ENCODE data around the gene PPP2CA.
A peak's percentile ranks its signal among the peaks of the same experiment; 100 is the strongest.
"Not testable (repeated sequence)": the region's sequence is repeated elsewhere in the genome, so short reads cannot be mapped to it uniquely, and the experiment has no call there.

The PPP2CA gene

DNA sequence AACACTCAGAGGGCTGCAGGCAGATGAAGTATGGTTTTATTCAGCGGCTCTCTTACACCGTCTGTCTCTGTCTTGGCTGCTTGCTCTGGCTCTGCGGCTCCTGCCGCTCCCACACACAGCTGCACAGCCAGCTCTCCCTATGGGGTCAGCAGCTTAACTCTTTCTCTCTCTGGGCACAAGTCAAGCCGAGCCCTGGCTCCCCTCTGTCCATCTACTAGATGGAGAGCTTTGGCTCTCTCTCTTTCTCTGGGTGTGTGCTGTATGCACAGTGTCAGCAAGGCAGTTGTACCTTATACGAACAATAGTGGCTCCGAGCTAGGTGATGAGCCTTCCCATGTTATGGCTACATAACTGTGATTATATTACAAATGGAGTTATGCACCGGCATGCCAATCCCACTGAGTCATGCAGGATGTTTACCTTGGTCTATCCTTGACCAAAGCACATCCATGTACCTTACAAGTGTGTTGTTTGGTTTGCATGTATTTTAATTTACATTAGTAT is 19.3 kb upstream of the PPP2CA start:
- DNase-seq: no peak

- no peak for DNase-seq
These were observed 16.3 kb upstream of the PPP2CA start for GRCh38 chr5:134242146-134242545.

- peak; percentile 44 for DNase-seq
These were observed 14.6 kb upstream of the PPP2CA start for GRCh38 chr5:134240421-134240962.

- no peak for DNase-seq
These were observed 10.9 kb upstream of the PPP2CA start for GRCh38 chr5:134236820-134237219.

- no peak for DNase-seq
These were observed 10.4 kb upstream of the PPP2CA start for GRCh38 chr5:134236318-134236717.

DNA sequence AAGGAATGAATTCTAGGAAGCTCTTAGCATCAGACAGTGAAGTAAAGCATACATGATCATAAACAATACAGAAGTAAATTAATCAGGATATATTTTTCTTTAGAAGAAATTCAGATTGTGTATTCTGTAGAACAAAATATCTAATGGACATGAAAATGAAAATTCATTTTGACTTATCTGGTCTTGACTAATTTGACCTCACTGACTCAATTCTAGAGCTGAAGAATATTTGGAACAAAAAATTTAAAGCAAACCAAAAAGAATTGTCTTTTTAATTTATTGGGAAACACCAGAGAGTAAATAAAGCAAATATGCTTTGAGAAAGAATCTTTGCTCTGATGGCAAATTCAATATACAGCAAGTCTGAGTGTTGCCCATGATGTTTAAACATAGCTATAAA is 2.8 kb upstream of the PPP2CA start:
- no peak for DNase-seq

- no peak for DNase-seq
These were observed 1.9 kb upstream of the PPP2CA start for GRCh38 chr5:134227776-134228175.

DNA sequence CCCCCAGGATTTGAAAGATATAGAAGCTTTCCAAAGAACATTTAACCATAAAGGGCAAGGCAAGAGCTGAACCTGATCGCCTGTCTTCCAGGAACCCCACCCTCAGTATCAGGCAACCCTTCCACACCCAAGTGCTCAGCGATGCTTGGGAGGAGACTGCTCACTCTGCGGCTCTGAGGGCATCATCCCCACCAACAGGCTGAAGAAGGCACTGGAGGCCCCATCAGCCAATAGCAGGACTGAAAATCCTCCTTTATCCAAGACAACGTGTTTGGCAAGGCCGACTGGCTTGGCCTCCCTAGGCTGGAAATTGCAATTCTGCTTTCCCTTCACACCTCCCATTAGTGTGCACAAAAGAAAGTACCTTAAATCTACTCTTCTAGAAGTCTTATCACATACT is 1.4 kb upstream of the PPP2CA start:
- peak; percentile 4 for DNase-seq

- peak; percentile 87 for DNase-seq
These were observed 744 bp upstream of the PPP2CA start for GRCh38 chr5:134226441-134227192.

- DNase-seq: peak; percentile 37
These were observed 739 bp downstream of the PPP2CA start for GRCh38 chr5:134224888-134225779.

DNA sequence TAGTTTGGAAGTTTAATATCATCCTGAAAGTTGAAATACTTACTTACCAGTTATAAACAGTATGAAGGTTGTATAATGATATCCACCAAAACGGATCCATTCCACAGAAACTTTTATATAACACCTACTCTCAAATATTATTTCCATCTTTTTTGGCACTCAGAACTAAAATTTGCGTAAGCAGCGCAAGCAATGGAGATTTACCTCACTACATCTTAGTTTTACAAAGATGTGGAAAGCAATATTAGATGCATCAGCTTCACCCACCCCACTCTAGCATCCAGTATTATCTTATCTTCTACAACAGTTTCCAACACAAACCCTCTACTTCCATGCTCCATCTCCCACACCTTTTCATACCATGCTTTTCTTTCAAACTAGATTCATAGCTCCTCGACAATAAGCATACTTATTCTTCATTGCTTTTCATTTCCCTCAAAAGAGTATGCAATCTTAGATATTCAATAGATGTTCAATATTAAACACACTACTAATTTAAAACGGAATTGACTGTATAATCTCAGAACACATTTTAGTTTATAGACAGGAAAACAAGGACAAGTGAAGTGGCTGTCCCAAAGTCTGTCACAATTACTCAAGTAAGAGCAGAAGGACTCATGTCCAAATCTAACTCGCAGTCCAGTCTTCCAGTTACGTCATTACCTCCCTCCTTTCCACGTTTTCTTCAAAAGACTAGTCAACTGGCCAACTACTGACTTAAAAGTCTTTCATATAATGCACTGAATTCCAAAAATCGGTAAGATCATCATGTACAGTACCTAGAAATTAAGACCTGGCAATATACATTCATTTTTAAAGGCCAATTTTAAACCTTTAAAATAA is 2.2 kb downstream of the PPP2CA start:
- no peak for DNase-seq

DNA sequence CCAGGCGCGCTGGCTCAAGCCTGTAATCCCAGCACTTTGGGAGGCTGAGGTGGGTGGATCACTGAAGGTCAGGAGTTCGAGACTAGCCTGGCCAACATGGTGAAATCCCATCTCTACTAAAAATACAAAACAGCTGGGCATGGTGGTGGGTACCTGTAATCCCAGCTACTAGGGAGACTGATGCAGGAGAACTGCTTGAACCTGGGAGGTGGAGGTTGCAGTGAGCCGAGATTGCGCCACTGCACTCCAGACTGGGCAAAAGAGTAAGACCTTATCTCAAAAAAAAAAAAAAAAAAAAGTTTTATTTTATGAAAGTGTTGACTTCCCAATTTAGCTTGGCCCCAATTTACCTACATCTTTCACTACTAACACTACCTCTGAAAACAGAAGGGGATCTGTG is 4.2 kb downstream of the PPP2CA start:
- not testable (repeated sequence) for DNase-seq

GRCh38 chr5:134215757-134216156 is 10.1 kb downstream of the PPP2CA start:
- no peak for DNase-seq

- not testable (repeated sequence) for DNase-seq
These were observed 14.4 kb downstream of the PPP2CA start for GRCh38 chr5:134211263-134212031.

DNA sequence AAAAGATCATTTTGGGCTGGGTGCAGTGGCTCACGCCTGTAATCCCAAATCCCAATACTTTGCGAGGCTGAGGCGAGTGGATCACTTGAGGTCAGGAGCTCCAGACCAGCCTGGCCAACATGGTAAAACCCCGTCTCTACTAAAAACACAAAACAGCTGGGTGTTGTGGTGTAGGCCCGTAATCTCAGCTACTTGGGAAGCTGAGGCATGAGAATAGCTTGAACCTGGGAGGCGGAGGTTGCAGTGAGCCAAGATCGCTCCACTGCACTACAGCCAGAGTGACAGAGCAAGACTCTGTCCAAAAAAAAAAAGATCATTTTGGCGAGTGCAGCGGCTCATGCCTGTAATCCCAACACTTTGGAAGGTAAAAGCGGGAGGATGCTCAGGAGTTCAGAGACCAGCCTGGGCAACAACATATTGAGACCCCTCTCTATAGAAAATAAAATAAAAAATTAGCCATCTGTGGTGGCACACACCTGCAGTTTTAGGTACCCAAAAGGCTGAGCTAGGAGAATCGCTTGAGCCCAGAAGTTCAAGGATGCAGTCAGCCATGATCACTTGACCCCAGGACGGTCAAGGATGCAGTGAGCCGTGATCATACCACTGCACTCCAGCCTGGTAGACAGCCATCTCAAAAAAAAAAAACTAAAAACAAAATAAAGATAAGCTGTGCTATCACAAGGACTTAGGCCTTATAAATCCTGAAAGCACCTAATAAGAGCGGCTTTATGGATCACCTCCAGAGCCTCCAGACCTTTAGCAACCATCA is 16.2 kb downstream of the PPP2CA start:
- DNase-seq: no peak

DNA sequence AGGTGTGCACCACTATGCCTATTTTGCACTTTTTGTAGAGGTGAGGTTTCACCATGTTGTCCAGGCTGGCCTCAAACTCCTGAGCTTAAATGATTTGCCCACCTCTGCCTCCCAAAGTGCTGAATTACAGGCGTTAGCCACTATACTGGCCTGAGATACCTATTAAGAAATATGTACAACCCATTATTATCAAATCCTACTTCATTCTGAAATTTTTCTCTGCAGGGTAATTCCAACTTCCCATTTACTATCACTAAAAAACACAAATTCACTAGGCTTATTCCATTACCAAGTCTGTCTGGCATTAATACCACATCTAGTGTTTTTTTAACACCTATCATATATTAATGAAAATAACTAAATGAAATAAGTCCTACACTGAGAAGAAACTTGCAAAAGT is 18.2 kb downstream of the PPP2CA start:
- DNase-seq: no peak

- no peak for DNase-seq
These were observed 19.2 kb downstream of the PPP2CA start for GRCh38 chr5:134206627-134207160.

- DNase-seq: no peak
These were observed 21.3 kb downstream of the PPP2CA start for GRCh38 chr5:134204575-134204974.

GRCh38 chr5:134203630-134204029 is 22.2 kb downstream of the PPP2CA start:
- DNase-seq: no peak

- DNase-seq: no peak
These were observed 30.2 kb downstream of the PPP2CA start for GRCh38 chr5:134195666-134196065.

GRCh38 chr5:134189031-134189430 is 36.8 kb downstream of the PPP2CA start:
- DNase-seq: no peak

All from NCI-H774 (cell line).